ENCODE data around the gene EPS8L1.

EPS8L1 gene

DNA sequence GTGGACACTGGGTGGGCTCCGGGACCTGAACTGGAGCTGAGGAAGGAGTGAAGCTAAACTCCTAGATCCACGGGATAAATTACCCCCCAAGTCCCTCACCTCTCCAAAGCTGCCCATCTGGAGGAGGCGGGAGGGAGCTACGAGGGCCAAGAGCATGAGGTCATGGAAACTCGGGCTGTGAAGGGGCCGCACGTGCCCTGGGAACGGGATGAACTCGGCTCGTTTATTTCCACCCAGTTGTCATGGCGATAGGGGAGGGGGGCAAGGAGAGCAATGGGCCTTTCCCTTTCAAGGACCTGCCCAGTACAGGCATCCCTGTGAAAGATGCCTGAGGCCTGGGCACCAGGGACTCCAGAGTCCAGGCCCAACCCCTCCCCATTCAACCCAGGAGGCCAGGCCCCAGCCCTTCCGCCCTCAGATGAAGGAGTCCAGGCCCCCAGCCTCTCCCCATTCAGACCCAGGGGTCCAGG lies 37.9 kb downstream of the EPS8L1 start:
- in situ Hi-C loops (cut with MboI; ENCODE audit: low sequenced_read_pairs), result no loop called here

DNA sequence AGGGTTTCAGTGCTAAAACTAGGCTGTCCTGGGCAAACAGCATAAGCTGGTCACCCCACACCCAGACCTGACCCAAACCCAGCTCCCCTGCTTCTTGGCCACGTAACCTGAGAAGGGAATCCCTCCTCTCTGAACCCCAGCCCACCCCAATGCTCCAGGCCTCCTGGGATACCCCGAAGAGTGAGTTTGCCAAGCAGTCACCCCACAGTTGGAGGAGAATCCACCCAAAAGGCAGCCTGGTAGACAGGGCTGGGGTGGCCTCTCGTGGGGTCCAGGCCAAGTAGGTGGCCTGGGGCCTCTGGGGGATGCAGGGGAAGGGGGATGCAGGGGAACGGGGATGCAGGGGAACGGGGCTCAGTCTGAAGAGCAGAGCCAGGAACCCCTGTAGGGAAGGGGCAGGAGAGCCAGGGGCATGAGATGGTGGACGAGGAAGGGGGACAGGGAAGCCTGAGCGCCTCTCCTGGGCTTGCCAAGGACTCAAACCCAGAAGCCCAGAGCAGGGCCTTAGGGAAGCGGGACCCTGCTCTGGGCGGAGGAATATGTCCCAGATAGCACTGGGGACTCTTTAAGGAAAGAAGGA lies 39.0 kb downstream of the EPS8L1 start:
- in situ Hi-C loops (cut with MboI; ENCODE audit: low sequenced_read_pairs), result no loop called here

DNA sequence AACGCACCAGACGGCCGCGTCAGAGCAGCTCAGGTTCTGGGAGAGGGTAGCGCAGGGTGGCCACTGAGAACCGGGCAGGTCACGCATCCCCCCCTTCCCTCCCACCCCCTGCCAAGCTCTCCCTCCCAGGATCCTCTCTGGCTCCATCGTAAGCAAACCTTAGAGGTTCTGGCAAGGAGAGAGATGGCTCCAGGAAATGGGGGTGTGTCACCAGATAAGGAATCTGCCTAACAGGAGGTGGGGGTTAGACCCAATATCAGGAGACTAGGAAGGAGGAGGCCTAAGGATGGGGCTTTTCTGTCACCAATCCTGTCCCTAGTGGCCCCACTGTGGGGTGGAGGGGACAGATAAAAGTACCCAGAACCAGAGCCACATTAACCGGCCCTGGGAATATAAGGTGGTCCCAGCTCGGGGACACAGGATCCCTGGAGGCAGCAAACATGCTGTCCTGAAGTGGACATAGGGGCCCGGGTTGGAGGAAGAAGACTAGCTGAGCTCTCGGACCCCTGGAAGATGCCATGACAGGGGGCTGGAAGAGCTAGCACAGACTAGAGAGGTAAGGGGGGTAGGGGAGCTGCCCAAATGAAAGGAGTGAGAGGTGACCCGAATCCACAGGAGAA lies 39.9 kb downstream of the EPS8L1 start:
- in situ Hi-C loops (cut with MboI; ENCODE audit: low sequenced_read_pairs), result no loop called here

DNA sequence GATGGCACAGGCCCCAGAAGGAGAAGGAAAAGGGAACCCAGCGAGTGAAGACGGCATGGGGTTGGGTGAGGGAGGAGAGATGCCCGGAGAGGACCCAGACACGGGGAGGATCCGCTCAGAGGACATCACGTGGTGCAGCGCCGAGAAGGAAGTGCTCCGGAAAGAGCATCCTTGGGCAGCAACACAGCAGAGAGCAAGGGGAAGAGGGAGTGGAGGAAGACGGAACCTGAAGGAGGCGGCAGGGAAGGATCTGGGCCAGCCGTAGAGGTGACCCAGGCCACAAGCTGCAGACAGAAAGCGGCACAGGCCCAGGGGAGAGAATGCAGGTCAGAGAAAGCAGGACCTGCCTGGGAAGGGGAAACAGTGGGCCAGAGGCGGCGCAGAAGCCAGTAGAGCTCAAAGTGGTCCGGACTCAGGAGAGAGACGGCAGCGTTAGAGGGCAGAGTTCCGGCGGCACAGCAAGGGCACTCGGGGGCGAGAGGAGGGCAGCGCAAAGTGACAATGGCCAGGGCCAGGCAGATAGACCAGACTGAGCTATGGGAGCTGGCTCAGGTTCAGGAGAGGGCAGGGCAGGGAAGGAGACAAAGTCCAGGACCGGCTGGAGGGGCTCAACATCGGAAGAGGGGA lies 40.7 kb downstream of the EPS8L1 start:
- in situ Hi-C loops (cut with MboI; ENCODE audit: low sequenced_read_pairs), result no loop called here

DNA sequence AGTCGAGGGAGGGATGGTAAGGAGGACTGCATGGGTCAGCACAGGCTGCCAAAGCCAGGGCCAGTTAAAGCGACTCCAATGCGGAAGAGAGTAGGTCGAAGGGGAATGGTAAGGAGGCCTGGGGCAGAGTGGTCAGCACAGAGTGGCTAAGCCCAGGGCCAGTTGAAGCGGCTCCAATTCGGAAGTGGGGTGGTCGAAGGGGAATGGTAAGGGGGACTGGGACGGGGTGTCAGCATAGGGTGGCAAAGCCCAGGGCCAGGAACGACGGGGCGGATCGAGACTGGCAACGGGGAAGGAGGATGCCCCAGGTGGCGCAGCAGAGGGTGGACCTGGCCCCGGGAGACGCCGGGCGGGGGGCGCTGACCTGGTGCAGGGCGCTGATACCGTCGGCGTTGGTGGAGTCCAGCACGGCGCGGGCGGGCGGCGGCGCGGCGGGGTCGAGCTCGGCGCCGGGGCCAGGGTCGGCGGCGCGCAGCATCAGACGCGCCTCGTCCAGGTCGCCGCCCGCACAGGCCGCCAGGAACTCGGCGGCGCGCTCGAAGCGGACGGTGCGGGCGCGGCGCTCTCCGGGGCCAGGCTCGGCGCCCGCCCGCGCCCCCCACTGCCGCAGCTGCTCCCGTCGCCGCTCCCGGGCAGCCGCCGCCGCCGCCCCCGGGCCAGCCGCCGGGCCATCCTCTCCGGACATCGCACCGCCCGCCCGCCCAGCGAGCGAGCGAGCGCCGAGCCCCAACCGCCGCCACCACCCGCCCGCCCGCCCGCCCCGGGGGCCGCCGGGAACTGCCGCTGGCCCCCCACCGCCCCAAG lies 41.4 kb downstream of the EPS8L1 start, which contains the start of gene PPP1R12C:
Gene PPP1R12C, minus strand, starts transcription at position 779 of the 804 bp plus-strand sequence. Its CDS starts 94 bp downstream, at position 685.
- in situ Hi-C loops (cut with MboI; ENCODE audit: low sequenced_read_pairs), result no loop called here

DNA sequence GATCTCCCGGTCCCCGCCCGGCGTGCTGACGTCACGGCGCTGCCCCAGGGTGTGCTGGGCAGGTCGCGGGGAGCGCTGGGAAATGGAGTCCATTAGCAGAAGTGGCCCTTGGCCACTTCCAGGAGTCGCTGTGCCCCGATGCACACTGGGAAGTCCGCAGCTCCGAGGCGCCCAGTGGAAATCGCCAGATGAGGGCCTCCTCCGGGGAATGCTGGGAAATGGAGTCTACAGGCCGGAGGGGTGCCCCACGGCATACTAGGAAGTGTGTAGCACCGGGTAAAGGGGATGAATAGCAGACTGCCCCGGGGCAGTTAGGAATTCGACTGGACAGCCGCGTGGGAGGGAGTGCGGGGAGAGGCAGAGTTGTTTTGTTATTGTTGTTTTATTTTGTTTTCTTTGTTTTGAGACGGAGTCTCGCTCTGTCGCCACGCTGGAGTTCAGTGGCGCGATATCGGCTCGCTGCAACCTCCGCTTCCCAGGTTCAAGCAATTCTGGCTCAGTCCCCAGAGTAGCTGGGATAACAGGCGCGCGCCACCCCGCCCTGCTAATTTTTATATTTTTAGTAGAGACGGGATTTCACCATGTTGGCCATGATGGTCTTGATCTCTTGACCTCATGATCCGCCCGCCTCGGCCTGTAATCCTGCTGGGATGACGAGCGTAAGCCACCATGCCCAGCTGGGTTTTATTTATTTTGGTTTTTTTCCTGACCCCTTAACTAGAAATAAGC lies 42.2 kb downstream of the EPS8L1 start:
- in situ Hi-C loops (cut with MboI; ENCODE audit: low sequenced_read_pairs), result no loop called here

DNA sequence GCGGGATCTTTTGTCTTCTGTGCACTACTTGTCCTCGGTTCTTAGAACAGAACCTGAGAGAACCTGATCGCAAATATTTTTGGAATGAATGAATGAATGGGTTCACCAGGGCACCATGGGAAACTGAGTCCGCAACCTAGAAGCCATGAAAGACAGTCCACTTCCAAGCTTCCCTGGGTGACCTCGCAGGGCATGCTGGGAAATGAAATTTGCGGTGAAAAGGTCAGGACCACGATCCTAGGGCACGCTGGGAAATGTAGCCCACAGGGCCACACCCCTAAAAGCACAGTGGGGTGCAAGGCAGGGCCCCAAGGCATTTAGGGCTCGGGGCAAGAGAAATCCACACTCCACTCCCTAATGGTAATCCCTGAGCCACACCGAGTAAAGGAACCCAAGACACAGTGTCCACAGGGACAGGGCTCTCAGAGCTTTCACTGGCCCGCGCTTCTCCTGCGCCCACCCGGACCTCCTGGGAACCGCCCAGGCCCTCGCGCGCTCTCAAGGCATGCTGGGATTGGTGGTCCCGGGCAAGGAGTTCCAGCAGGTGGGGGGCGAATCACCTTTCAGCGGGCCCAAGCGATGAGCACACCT lies 42.8 kb downstream of the EPS8L1 start:
- in situ Hi-C loops (cut with MboI; ENCODE audit: low sequenced_read_pairs), result no loop called here

DNA sequence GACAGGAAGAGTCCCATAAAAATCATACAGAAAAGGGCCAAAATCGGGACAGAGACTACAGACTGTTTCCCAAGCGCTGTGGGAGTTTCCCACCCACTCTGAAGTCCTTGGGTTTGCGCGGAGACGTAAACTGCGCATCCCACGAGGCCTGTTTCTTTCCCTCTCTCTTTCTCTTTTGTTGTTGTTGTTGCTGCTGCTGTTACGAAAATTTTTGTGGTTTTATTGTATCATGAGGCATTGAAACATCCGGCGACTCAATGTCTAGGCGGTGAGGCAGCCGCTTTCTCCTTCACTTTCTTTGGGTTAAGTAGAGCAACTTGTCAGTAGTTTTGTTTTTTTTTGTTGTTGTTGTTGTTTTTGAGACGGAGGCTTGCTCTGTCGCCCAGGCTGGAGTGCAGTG lies 43.4 kb downstream of the EPS8L1 start:
- in situ Hi-C loops (cut with MboI; ENCODE audit: low sequenced_read_pairs), result no loop called here

DNA sequence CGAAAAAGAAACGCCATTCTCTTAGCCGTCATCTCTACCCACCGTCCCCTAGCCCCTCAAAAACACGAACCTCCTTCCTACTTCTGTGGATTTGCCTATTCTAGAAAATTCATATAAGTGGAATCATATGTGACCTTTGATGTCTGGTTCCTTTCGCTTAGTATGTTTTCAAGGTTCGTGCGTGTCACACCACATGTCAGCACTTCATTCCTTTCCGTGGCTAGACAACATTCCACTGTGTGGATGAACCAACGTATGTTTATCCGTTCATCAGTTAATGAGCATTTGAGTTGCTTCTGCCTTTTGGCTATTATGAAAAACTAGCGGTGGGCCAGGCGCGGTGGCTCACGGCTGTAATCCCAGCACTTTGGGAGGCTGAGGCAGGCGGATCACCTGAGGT lies 55.8 kb downstream of the EPS8L1 start:
- in situ Hi-C loops (cut with MboI; ENCODE audit: low sequenced_read_pairs), result no loop called here

DNA sequence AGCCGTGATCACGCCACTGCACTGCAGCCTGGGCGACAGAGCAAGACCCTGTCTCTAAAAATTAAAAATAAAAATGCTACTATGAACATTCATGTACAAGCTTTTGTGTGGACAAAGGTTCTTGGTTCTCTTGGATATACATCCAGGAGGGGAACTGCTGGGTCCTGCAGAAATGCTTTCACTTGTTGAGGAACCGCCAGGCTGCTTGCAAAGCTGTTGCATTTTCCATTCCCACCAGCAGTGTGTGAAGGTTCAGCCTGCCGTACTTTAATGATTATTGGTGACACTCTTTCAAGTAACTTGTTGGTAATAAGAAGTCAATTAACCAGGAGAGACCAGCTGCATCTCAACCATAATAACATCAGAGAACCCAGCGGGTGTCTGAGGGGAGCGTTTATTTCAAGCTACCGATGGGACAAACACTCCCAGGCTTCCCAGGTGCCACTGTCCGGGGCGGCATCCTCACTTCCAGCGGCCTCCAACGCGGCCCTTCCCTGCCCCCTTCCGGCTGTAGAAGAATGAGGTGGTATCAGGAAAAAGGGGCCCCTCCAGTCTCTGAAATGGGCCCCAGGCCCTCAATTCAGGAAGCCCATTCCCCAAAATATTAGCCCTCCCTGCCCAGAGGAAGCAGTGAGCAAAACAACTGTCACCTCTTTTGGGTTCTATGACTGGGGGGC lies 56.9 kb downstream of the EPS8L1 start:
- in situ Hi-C loops (cut with MboI; ENCODE audit: low sequenced_read_pairs), result no loop called here

DNA sequence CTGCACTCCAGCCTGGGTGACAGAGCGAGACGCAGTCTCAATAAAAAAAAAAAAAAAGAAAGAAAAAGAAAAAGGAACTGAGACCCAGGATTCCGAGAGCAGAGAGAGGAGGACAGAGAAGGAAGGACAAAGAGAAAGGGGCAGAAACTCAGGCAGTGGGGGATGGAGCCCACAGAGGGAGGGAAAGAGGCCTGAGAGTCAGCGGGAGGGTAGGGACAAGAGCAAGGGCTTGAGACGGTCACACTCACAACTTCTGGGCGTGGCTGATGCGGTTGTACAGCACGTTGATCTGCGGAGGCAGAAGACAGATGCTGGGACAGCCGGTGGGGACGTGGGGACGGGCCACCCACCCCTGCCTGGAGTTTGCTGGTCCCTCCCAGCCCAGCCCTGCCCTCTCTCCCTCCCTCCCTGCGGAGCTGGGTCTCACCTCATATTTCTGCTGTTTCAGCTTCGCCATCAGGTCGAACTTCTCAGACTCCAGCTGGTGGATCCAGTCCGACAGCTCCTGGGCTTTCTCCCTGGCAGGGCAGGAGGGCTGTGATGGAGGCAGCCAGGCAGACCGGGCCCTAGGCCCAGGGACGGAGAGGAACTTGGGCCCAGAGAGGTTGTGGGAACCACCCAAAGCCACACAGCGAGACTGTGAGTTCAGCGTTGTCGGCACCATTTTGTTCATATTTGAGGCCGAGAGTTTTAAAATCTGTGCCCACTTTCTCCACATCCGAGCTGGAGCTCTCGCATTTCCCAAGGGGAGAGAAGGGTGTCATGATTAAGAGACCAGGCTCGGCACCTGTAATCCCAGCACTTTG lies 58.2 kb downstream of the EPS8L1 start:
- in situ Hi-C loops (cut with MboI; ENCODE audit: low sequenced_read_pairs), result no loop called here

DNA sequence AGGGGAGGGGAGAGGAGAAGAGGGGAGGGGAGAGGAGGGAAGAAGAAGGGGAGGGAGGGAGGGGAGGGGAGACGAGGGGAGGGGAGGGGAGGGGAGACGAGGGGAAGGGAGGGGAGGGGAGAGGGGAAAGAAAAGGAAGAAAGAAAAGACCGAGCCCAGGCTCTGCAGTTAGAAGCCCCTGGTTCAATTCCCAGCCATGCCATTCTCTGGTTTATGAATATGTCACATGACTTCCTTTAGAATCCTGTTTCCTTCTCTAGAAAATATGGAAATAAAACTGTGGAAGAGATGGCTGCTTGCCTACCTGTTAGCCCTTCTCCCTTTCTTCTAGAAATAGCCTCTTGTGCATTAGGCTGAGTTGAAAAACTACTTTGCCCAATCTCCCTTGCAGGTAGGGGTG lies 59.1 kb downstream of the EPS8L1 start:
- in situ Hi-C loops (cut with MboI; ENCODE audit: low sequenced_read_pairs), result no loop called here

DNA sequence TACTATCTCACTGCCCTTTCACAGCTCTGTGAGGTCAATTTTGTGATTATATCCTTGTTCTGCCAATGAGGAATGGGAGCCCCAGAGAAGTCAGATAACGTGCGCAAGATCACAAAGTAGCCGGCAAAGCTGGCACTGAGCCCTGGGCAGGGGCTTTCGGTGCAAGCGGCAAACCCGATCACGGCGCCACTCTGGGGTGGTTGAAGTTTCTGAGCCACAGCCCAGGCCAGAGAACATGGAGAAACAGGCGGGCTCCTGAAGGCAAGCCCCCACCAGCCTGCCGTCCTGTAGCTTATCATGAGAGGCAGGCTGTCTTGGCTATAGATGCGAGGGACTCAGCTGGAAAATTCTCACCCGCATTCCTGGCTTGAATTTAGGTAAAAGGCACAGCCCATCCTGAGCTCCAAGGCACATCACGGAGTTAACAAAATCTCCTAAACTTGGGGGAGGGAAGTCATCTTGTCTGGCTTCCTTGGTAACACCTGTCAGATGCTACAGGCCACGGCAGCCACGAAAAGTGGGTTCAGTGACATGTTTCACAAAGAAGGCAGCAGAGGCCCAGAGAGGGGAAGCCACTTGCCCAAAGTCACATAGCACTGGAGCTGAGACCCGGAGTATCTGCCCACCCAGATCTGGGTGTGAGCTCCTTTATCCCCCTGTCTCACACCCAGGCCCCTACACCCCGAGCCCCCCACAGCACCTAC lies 60.9 kb downstream of the EPS8L1 start:
- in situ Hi-C loops (cut with MboI; ENCODE audit: low sequenced_read_pairs), result no loop called here

Data from hTERT RPE-1 (cell line).